GM18907 (cell line): ENCODE measurements around the gene GSTO1.

Experiments used
- ATAC-seq: cut with Tn5 transposase; IDR thresholded peaks from one replicate; pipeline ENCODE4 v1.9.1; 2021; ENCODE audit warnings: mild to moderate bottlenecking, moderate library complexity; ENCODE audit not compliant: unreplicated experiment

Gene GSTO1

GRCh38 chr10:104274762-104275721 lies 20.4 kb downstream of the GSTO1 start:
- ATAC-seq, result peak; percentile 85

DNA sequence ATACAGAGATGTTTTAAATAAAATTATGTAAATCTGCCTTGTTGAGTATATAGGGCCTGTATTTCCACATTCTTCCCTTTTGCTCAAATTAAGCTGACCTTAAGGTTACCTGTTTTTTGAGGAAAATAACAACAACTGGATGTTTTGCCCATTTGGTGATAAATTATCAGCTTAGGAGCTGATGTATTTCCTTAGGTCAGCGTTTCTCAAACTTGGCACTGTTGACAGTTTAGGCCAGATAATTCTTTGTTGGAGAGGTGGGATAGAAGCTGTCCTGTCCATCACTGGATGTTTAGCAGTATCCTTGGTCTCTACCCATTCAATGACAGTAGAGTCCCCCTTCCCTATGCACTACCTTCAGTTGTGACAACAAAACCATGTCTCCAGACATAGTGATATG lies 21.5 kb downstream of the GSTO1 start:
- ATAC-seq, result no peak

GRCh38 chr10:104277785-104278184 lies 23.1 kb downstream of the GSTO1 start:
- no peak for ATAC-seq

- no peak for ATAC-seq
Observed at GRCh38 chr10:104279550-104280259, 25.0 kb downstream of the GSTO1 start.

GRCh38 chr10:104281694-104282093 lies 27.0 kb downstream of the GSTO1 start:
- ATAC-seq, result no peak

- ATAC-seq, result no peak
Observed at GRCh38 chr10:104284846-104285245, 30.2 kb downstream of the GSTO1 start.

GRCh38 chr10:104286939-104287338 lies 32.2 kb downstream of the GSTO1 start:
- no peak for ATAC-seq

DNA sequence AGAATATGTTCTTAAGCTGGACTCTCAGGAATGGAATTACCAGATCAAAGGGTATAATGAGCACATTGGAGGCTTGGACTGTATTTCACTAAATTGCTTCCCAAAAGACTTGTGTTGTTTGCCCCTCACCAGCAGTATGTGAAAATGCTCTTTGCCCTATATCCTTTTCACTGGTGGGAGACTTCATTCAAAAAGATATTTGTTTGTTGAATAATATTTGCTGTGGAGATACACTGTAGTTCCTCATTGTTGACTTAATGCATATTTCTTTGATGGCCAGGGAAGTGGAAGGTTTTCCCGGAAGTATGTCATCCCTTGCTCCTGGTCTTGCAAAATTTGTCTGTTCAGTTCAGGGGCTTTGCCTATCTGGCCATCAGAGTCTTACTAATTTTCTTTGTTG lies 33.7 kb downstream of the GSTO1 start:
- no peak for ATAC-seq

GRCh38 chr10:104291439-104291951 lies 36.8 kb downstream of the GSTO1 start:
- peak; percentile 99 for ATAC-seq

DNA sequence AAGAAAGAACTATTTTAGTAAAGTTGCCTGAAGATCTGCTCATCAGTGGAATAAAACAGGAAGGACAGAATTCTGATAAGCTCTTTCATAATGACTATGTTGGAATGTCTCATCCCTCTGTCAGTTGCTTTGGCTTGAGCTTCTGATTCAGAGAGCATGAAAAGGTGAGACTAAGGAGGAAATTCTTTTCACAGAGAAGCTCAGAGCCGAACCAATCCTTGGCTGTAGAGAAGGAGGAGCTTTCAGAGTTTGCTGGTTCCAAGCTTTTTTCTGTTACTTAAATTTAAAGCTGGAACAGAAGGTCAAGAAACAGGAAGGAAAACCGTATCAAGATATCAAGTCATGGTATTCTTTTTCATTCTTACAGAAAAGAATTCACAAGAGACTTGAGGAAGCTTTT lies 38.3 kb downstream of the GSTO1 start:
- no peak for ATAC-seq

GRCh38 chr10:104293781-104294321 lies 39.2 kb downstream of the GSTO1 start:
- no peak for ATAC-seq

- ATAC-seq, result no peak
Observed at GRCh38 chr10:104296687-104297436, 42.2 kb downstream of the GSTO1 start.

DNA sequence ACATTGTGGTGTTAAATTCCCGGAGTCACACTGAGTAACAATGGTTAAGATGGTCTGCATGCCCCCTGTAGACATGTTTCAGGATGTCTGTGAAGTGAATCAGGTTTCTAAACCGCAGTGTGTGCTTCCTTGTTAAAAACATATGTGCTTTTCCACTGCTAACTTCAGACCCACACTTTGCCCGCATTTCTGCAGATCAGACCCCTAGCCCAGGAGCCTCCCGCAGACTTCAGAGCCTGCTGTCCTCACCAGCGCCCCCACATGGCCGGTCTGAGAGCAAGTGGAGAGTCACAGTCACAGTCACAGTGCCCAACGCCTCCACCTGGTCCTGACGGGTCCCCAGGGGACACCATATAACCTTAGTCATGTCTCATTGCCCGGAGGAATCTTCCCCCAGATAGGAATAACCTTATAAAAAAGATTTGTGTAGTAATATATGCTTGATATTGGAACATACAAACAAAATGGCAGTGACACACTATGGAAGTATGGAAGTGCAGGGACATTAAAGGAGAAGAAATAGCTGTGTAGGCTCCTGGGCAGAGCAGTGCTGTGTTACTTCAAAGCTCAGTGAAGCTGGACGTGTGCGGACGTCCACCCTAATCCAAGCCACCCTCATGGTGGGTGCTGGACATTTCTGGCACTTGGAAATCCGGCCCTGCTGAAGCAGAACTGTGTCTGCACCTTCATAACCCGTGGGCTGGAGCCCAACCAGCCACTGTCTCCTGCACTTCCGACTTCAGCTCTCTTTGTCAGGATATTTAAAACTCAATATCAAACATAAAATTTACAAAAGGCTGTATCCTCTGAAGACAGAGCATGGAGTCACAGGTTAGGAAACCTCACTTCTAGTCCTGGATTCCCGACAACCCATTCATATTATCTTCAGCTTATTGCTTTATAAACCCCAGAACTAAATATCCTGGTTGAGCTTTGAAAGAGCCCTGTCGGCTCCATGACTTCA lies 43.3 kb downstream of the GSTO1 start:
- no peak for ATAC-seq

GRCh38 chr10:104299031-104299904 lies 44.6 kb downstream of the GSTO1 start:
- ATAC-seq, result no peak

DNA sequence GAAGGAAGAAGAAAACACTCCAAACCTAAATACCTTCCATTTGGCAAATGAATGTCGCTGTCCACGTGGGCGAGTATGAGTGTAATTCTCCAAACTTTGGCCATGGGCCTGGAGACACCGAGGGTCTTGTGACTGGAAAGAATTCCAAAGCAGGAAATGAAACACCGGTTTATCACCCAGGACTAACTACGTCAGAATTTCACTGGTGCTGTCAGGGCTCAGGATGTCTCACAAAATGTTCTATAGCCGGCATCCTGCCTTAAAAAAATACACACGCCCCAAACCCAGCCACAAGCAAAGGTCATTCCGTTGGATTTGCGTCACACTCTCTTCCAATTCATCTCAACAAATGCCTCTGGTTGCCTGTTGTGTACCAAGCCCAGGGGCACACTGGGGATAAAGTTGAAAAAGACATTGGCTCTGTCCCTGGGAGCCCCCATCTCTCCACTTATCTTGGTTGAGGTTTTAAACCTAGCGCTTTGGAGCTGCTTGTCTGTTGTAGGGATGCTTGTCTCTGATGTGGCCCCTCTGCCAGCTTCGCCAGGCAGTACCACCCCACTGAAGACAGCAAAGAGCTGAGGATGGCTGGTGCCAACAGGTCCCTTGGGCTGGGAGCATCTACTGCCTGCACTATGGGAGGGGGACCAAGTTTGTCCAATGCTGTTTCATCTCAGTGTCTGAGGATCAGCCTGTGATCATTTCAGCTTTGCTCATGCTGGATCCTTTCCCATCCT lies 45.5 kb downstream of the GSTO1 start:
- ATAC-seq, result no peak

DNA sequence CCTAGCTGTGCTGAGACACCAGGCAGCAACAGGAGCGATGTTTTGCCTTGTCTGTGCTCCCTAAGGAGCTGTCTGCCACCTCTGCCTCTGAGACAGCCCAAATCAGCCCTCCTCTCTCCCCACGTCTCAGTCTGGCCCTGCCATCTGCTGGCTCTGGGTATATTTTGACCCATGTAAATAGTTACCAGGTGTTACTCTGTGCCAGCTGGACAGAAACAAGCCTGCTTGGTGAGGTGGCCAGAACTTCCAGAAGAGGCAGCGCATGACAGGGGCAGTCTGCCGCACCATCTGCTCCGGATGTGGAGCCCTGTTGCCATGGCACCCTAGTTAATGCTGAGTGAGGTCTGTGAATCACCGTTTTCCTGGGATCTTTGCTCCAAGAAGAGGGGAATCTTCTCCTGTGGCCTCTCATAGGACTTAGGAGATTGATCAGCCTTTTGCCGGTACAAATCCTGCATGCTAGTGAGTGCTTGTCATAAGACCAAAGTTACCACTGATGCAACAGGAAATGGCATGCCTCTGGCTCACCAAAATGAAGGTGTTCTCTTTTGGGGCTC lies 46.1 kb downstream of the GSTO1 start:
- ATAC-seq, result no peak

- no peak for ATAC-seq
Observed at GRCh38 chr10:104301907-104302690, 47.4 kb downstream of the GSTO1 start.
